GM21723 (cell line): ENCODE measurements around the gene POLR3G.

Experiments
- ATAC-seq: cut with Tn5 transposase; IDR thresholded peaks from one replicate; pipeline ENCODE4 v1.9.1; 2021; ENCODE audit warnings: mild to moderate bottlenecking, moderate library complexity; ENCODE audit not compliant: unreplicated experiment

POLR3G gene

GRCh38 chr5:90495146-90495545 is 20.5 kb downstream of the POLR3G start:
- no peak for ATAC-seq

GRCh38 chr5:90503596-90503995 is 28.9 kb downstream of the POLR3G start:
- no peak for ATAC-seq

- ATAC-seq = no peak
These were observed 30.1 kb downstream of the POLR3G start for GRCh38 chr5:90504743-90505142.

GRCh38 chr5:90506221-90506620 is 31.6 kb downstream of the POLR3G start:
- no peak for ATAC-seq

GRCh38 chr5:90510438-90510837 is 35.8 kb downstream of the POLR3G start:
- no peak for ATAC-seq

- no peak for ATAC-seq
These were observed 39.9 kb downstream of the POLR3G start for GRCh38 chr5:90514520-90514919.

GRCh38 chr5:90518661-90519060 is 44.0 kb downstream of the POLR3G start:
- ATAC-seq = no peak

GRCh38 chr5:90519081-90519480 is 44.4 kb downstream of the POLR3G start:
- ATAC-seq = no peak

GRCh38 chr5:90528601-90529193 is 54.0 kb downstream of the POLR3G start:
- ATAC-seq = peak; percentile 1

- peak; percentile 91 for ATAC-seq
These were observed 54.7 kb downstream of the POLR3G start, which contains the start of gene LYSMD3 for GRCh38 chr5:90529194-90529938. TSS of gene LYSMD3 (minus strand) at chr5:90529584. CDS start at chr5:90525289, 4,295 bp downstream.

GRCh38 chr5:90529939-90530677 is 55.4 kb downstream of the POLR3G start:
- peak; percentile 60 for ATAC-seq

- ATAC-seq = no peak
These were observed 56.2 kb downstream of the POLR3G start for GRCh38 chr5:90530736-90531487.

GRCh38 chr5:90533794-90534193 is 59.1 kb downstream of the POLR3G start:
- no peak for ATAC-seq

- no peak for ATAC-seq
These were observed 60.3 kb downstream of the POLR3G start for GRCh38 chr5:90534922-90535321.

- ATAC-seq = no peak
These were observed 68.3 kb downstream of the POLR3G start for GRCh38 chr5:90542827-90543519.

- no peak for ATAC-seq
These were observed 70.8 kb downstream of the POLR3G start for GRCh38 chr5:90545511-90545910.

- no peak for ATAC-seq
These were observed 71.7 kb downstream of the POLR3G start for GRCh38 chr5:90546216-90546837.

- ATAC-seq = no peak
These were observed 72.4 kb downstream of the POLR3G start for GRCh38 chr5:90547072-90547536.

GRCh38 chr5:90548069-90548593 is 73.5 kb downstream of the POLR3G start:
- ATAC-seq = no peak

- no peak for ATAC-seq
These were observed 74.6 kb downstream of the POLR3G start for GRCh38 chr5:90549223-90549622.
